Astrocyte (in vitro differentiated cells and primary cell): ENCODE results near the gene TCIRG1.

Source experiments
- EZH2 ChIP-seq: IDR thresholded peaks from 2 replicates; pipeline ENCODE4 v1.6.1; 2012; ENCODE audit warnings: mild to moderate bottlenecking, low read length, inconsistent platforms; ENCODE audit not compliant: insufficient read depth
- TF ChIP-seq, protein P1 (sequence below): IDR thresholded peaks from 2 replicates; pipeline ENCODE4 v1.5.1; 2011; ENCODE audit warnings: low read depth, mild to moderate bottlenecking, inconsistent platforms, low read length, moderate library complexity; ENCODE audit not compliant: insufficient read depth

DNA sequence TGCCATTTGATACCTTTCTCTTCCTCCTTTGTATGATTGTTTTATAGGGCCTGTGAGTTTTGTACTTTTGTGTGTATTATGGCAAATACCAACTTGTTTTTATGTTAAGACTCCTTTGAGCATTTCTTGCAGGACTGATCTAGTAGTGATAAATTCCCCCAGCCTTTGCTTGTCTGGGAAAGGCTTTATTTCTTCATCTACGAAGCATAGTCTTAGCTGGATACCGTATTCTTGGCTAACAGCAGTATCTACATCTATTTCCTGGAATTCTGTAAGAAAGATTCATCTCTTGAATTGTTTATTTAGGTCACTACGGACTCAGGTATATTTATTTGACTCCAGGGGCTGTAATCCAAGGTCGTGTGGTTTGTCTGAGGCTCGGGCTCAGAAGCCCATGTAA lies 14.3 kb upstream of the TCIRG1 start:
- TF ChIP-seq, protein P1, sequence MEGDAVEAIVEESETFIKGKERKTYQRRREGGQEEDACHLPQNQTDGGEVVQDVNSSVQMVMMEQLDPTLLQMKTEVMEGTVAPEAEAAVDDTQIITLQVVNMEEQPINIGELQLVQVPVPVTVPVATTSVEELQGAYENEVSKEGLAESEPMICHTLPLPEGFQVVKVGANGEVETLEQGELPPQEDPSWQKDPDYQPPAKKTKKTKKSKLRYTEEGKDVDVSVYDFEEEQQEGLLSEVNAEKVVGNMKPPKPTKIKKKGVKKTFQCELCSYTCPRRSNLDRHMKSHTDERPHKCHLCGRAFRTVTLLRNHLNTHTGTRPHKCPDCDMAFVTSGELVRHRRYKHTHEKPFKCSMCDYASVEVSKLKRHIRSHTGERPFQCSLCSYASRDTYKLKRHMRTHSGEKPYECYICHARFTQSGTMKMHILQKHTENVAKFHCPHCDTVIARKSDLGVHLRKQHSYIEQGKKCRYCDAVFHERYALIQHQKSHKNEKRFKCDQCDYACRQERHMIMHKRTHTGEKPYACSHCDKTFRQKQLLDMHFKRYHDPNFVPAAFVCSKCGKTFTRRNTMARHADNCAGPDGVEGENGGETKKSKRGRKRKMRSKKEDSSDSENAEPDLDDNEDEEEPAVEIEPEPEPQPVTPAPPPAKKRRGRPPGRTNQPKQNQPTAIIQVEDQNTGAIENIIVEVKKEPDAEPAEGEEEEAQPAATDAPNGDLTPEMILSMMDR = no peak
- no peak for TF ChIP-seq EZH2
